ENCODE measurements around the gene MSMP.

Gene MSMP

DNA sequence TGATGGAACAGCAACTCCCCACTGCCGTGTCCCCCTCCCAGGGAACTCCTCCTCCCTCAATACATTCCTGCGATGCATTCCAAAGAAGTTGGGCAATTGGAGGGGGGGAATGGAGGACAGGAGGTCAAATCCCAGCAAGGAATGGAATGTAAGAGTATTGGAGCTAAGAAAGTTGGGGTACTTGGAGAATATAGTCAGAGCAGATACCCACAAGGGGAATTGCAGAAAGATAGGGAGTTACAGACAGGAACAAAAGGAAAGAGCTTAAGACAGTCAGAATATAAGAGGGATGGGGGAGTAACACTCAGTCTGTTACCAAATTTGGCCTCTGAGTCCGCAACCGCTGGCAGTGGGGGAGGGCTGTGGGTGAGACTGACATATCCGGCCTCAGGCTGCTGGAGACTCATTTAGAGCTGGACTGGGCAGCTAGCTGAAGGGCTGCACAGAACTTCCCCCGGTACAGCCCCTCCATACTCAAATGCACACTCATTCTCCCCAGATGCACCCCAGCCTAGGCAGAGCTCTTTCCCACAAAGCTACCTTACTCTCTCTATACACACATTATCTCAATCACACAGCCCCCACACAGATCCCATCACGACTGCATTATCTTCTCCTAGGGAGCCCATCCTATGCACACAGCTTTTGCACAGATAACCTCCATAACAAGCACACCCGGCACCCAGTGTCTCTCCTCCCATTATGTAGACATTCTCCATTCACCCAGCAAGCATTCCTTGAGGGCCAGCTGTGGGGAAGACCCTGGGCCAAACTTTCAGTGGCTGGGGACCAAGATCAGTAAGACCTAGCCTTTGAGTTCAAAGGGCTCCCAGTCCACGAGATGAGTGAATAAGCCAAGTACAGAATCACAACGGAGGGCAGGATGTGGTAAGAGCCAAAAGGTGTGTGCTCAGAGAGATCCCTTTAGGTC lies 25.8 kb downstream of the MSMP start:
- peaks cover 34% of the 10 kb centered on the region for H3K36me3 Mint-ChIP-seq (ENCODE audit: low read depth)
- H3K4me3 Mint-ChIP-seq = no peak overlapping the region
- TF ChIP-seq, protein P1, sequence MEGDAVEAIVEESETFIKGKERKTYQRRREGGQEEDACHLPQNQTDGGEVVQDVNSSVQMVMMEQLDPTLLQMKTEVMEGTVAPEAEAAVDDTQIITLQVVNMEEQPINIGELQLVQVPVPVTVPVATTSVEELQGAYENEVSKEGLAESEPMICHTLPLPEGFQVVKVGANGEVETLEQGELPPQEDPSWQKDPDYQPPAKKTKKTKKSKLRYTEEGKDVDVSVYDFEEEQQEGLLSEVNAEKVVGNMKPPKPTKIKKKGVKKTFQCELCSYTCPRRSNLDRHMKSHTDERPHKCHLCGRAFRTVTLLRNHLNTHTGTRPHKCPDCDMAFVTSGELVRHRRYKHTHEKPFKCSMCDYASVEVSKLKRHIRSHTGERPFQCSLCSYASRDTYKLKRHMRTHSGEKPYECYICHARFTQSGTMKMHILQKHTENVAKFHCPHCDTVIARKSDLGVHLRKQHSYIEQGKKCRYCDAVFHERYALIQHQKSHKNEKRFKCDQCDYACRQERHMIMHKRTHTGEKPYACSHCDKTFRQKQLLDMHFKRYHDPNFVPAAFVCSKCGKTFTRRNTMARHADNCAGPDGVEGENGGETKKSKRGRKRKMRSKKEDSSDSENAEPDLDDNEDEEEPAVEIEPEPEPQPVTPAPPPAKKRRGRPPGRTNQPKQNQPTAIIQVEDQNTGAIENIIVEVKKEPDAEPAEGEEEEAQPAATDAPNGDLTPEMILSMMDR (IDR thresholded peaks at IDR 0.05; ENCODE audit: unreplicated experiment in 3 of 3) = no peak
- peaks cover 5% of the 10 kb centered on the region for H3K4me1 Mint-ChIP-seq
- no peak overlapping the region for H3K27ac Mint-ChIP-seq
- H3K9me3 Mint-ChIP-seq = no peaks in the 10 kb centered on the region
- no peaks in the 10 kb centered on the region for H3K27me3 Mint-ChIP-seq (ENCODE audit: low read depth)

DNA sequence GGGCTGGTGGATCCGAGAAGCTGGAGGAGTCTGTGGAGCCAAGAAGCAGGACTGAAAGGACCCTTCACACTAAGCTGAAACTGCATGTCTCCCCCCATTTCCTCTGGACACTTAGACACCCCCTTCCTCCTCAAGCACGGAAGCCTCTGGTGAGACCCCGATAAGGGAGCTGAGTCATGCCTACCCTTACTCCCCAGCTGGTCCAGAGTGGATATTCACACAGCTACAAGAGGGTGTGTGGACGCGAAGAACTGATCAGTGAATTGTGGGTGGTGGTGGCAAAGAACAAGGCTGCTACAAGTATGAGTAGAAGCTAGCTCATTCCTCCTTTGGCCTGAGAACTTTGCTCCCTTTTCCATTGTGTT lies 26.4 kb downstream of the MSMP start:
- peaks cover 36% of the 10 kb centered on the region for H3K36me3 Mint-ChIP-seq (ENCODE audit: low read depth)
- TF ChIP-seq, protein P1 (IDR thresholded peaks at IDR 0.05; ENCODE audit: unreplicated experiment in 3 of 3) = no peak
- H3K9me3 Mint-ChIP-seq = no peaks in the 10 kb centered on the region

GRCh38 chr9:35726931-35727330 lies 27.1 kb downstream of the MSMP start:
- Mint-ChIP-seq H3K27me3 (ENCODE audit: low read depth) (no peaks in the 10 kb centered on the region), H3K4me3 (peak overlapping the region in 2 of 3 experiments; percentile 62 to 68), H3K4me1 (no peaks in the 10 kb centered on the region), H3K9me3 (no peaks in the 10 kb centered on the region), H3K27ac (no peak overlapping the region), H3K36me3 (ENCODE audit: low read depth) (peaks cover 43% of the 10 kb centered on the region)
- TF ChIP-seq, protein P1 (IDR thresholded peaks at IDR 0.05; ENCODE audit: unreplicated experiment in 3 of 3) = no peak

More for the DNA sequence above, 26.4 kb downstream of the MSMP start:
- Mint-ChIP-seq H3K27me3 (ENCODE audit: low read depth) (no peaks in the 10 kb centered on the region), H3K27ac (no peak overlapping the region), H3K4me3 (no peak overlapping the region), H3K4me1 (no peaks in the 10 kb centered on the region)

DNA sequence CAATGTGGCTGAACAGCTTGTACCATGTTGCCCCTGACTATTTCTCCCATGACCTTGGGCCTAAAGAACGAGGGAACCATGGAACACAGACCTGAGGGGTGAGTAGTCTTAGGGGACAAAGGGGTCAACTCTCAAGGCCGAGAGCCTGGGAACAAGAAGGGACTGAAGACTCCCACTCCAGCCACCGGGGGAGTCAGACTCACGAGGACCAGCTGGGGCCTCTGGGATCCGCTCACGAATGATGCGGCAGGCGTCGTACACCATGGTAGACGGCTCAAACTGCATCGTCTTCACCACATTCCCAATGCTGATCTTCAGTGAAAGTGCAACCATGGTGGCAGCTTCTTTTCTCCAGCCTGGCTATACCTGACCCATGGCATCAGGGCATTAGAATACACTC lies 28.7 kb downstream of the MSMP start:
- Mint-ChIP-seq H3K4me1 (no peaks in the 10 kb centered on the region), H3K27me3 (ENCODE audit: low read depth) (no peaks in the 10 kb centered on the region), H3K4me3 (no peak overlapping the region), H3K36me3 (ENCODE audit: low read depth) (peaks cover 56% of the 10 kb centered on the region), H3K9me3 (no peaks in the 10 kb centered on the region), H3K27ac (peak overlapping the region in 2 of 3 experiments; percentile 68 to 71)
- TF ChIP-seq, protein P1 (IDR thresholded peaks at IDR 0.05; ENCODE audit: unreplicated experiment in 3 of 3) = no peak

DNA sequence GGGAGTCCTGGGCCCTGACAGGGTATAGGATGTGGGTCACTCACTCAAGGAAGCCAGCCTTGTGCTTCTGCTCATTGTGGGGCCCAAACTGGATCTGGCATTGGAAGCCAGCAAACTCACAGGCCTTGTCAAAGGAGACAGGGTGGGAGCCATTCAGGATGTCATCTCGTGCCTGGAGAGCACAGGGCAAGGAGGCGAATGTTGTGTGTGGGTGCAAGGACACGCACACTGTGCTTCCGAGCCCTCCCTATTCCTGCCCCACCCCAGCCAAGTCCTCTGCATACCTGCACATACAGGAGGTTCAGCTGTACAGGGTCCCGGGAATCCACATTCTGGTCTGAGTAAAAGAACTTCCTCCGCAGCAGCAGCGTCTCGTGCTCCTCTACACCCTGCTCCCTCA lies 30.2 kb downstream of the MSMP start:
- TF ChIP-seq, protein P1 (IDR thresholded peaks at IDR 0.05; ENCODE audit: unreplicated experiment in 3 of 3) = no peak
- Mint-ChIP-seq H3K27ac (no peak overlapping the region), H3K36me3 (ENCODE audit: low read depth) (peaks cover 69% of the 10 kb centered on the region), H3K9me3 (no peaks in the 10 kb centered on the region), H3K4me3 (no peak overlapping the region), H3K4me1 (no peaks in the 10 kb centered on the region), H3K27me3 (ENCODE audit: low read depth) (no peaks in the 10 kb centered on the region)

- no peaks in the 10 kb centered on the region for H3K4me1 Mint-ChIP-seq
- no peak overlapping the region for H3K27ac Mint-ChIP-seq
- peaks cover 71% of the 10 kb centered on the region for H3K36me3 Mint-ChIP-seq (ENCODE audit: low read depth)
- TF ChIP-seq, protein P1 (IDR thresholded peaks at IDR 0.05; ENCODE audit: unreplicated experiment in 3 of 3) = no peak
- no peak overlapping the region for H3K4me3 Mint-ChIP-seq
- no peaks in the 10 kb centered on the region for H3K9me3 Mint-ChIP-seq
- no peaks in the 10 kb centered on the region for H3K27me3 Mint-ChIP-seq (ENCODE audit: low read depth)
These were observed 30.6 kb downstream of the MSMP start for GRCh38 chr9:35723426-35723825.

Measured in nephron (organoid).